Measurements from ENCODE around the gene RNF7.
"Not testable (repeated sequence)": the region's sequence is repeated elsewhere in the genome, so short reads cannot be mapped to it uniquely, and the experiment has no call there.

Gene RNF7

GRCh38 chr3:141777957-141778813 lies 40.1 kb downstream of the RNF7 start:
- DNase-seq (ENCODE audit: extremely low read depth in 1 of 2, low read depth in 1 of 2): no peak

DNA sequence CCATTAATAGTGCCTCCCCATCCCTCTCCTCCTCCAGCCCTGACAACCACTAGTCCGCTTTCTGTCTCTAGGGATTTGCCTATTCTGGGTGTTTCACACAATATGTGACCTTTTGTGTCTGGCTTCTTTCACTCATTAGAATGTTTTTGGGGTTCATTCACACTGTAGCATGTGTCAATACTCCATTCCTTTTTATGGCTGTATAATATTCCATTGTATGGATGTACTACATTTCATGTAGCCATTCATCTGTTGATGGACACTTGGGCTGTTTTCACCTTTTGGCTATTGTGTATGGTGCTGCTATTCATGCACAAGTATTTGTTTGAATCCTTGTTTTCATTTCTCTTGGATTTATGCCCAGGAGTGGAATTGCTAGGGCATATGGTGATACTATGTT lies 41.6 kb downstream of the RNF7 start:
- DNase-seq (ENCODE audit: extremely low read depth in 1 of 2, low read depth in 1 of 2): no peak

GRCh38 chr3:141782386-141782932 lies 44.4 kb downstream of the RNF7 start:
- no peak for DNase-seq (ENCODE audit: extremely low read depth in 1 of 2, low read depth in 1 of 2)

DNA sequence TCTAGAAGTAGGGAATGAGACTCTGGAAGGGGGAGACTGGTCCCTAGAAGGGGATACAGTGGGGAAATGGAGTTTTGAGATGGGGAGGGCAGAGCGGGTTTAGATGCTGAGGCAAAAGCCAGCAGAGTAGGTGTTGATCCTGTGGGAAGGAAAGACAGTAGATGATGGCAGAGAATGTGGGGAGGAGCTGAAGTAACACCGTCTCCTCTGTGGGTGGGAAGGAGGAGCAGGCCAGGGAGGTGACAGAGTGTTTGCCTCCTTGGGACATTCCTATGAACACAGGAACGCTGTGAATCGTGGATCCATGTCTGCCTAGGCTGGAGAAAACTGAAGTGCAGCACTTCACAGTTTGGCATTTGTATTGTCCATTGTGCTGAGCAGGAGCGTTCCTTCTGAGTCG lies 45.5 kb downstream of the RNF7 start:
- DNase-seq (ENCODE audit: extremely low read depth in 1 of 2, low read depth in 1 of 2): no peak

- no peak for DNase-seq (ENCODE audit: extremely low read depth in 1 of 2, low read depth in 1 of 2)
Observed at GRCh38 chr3:141784096-141784495, 46.0 kb downstream of the RNF7 start.

DNA sequence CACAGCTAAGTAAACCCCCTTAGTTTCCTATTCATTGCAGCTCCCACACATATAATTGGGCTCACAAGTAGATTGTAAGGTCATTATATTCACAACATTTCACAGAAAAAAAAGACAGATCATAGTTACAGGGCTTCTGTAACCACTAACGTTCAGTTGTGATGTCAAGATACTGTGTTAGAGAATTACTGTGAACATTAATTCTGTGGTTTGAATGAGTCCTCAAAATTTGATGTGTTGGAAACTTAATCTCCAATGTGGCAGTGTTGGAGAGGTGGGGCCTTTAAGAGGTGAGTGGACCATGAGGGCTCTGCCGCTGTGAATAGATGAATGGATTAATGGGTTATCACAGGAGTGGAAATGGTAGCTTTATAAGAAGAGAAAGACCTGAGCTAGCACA lies 46.4 kb downstream of the RNF7 start:
- no peak for DNase-seq (ENCODE audit: extremely low read depth in 1 of 2, low read depth in 1 of 2)

DNA sequence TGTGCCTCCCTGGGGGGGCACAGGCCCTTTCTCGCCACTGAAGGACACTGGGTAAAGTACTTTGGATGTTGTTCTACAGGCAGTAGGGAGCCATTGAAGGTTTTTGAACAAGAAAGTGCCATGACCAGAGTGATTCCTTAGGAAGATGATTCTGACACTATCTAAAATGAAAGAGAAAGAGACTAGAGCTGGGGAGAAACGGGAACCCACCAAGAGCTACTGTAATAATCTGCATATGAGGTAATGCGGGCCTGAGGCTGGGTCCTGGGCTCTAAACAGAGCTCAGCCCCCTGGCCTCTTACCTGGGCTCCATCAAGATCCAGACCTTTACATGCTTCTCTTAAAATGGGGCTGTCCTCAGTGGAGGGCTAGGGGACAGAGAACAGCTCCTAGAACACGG lies 50.1 kb downstream of the RNF7 start:
- no peak for DNase-seq (ENCODE audit: extremely low read depth in 1 of 2, low read depth in 1 of 2)

GRCh38 chr3:141788750-141789149 lies 50.7 kb downstream of the RNF7 start:
- DNase-seq (ENCODE audit: extremely low read depth in 1 of 2, low read depth in 1 of 2): not testable (repeated sequence)

DNA sequence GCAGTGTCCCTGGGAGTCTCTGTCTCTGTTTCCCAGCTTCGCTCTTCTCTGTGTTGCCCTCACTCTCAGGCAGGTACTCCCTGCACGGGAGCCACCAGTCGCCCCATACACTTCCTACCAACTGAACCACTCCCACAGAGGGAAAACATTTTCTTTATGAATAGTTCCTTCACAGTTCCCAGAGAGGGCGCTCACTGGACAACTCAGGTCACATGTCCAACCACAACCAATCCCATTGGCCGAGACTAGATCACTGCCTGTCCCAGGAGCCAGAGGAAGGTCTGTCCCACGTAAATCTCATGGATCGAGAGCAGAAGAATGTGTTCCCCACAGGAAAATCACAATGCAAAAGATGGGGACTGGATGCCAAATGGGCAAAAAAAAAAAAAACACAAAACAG lies 51.2 kb downstream of the RNF7 start:
- no peak for DNase-seq (ENCODE audit: extremely low read depth in 1 of 2, low read depth in 1 of 2)

DNA sequence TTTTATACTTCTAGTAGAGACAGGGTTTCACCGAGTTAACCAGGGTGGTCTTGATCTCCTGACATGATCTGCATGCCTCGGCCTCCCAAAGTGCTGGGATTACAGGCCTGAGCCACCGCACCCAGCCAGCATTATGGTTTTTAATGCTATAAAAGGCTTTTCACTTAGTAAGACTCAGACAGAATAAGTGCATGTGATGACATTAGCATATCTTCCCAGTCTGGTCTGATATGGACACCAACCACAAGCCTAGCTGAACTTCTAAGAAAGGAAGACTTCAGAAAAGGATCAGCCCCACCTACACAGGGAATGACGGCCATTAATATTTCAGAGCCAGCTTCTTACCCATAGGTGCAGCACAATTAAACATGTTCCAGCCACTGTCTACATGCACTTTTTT lies 52.1 kb downstream of the RNF7 start:
- DNase-seq (ENCODE audit: extremely low read depth in 1 of 2, low read depth in 1 of 2): no peak

DNA sequence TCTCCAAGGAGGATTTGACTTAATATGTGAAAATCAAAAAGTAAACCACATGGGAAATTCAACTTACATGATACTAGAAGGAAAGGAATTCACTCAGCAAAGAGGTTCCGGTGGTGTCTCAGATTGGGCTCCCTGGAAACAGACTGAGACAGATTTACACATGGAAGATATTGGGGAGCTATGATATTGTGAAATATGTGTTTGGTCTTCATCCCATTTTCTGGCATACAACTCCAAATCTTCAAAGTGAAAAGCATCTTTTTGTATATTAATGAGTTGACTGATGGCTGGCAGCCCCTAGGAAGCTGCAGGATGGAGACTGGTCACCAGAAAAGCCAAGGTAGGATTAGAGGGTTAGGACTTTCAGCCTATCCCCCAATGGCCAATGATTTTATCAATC lies 54.4 kb downstream of the RNF7 start:
- no peak for DNase-seq (ENCODE audit: extremely low read depth in 1 of 2, low read depth in 1 of 2)

DNA sequence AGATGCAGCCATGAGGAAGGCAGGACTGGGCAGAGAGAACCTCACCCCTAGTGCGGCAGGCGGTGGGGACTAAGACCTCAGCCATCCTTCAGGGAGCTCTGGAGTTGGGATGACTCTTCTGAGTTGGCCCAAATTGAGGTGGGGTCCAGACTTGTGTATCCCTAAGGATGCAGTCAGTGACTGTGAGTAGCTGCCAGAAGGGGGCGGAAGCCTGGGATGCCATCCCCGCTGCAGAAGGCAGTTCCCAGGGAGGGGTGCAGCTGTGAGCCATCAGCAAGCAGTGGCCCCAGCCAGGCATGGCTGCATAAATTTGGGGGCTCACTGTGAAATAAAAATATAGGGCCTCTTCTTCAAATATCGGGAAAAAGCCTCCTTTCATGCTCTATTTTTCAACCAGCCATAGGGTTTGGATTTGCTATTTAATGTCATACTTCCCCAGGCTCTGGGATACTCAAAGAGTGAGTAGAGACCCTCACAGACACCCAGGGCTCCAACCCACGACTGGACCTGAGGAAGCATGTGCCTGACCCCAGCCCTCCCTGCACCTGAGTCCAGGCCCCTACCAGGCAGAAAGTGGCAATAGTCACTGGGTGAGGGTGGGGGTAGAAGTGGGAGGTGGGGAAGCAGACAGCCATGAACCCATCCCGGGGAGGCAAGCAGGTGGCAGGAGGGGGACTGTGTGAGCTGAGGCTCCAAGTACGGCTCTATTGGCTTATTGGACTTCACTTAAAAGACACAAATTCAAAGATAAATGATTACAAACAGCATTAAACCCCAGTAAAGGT lies 55.6 kb downstream of the RNF7 start:
- DNase-seq (ENCODE audit: extremely low read depth in 1 of 2, low read depth in 1 of 2): no peak

- DNase-seq (ENCODE audit: extremely low read depth in 1 of 2, low read depth in 1 of 2): no peak
Observed at GRCh38 chr3:141795276-141795675, 57.2 kb downstream of the RNF7 start.

DNA sequence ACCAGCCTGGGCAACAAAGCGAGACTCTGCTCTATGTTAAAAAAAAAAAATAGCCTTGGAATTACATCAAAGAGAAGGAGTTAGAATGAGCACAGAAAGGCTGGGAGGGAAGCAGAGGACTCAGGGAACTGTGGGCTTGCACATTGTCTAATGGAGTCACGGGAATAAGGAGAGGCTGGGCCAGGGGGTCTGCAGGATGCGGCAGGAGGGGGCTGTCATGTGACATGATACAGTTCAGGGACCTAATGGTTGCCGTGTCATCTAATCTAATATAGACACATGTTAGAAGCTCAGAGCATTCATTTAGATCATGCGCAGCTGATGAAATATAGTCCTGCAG lies 57.6 kb downstream of the RNF7 start:
- DNase-seq (ENCODE audit: extremely low read depth in 1 of 2, low read depth in 1 of 2): no peak

- DNase-seq (ENCODE audit: extremely low read depth in 1 of 2, low read depth in 1 of 2): peak; percentile 35 to 52
Observed at GRCh38 chr3:141796081-141796888, 58.2 kb downstream of the RNF7 start.
